GM21381 (cell line): Measurements from ENCODE around the gene SMOC1.

Experiments
- ATAC-seq: cut with Tn5 transposase; IDR thresholded peaks from one replicate; pipeline ENCODE4 v1.9.1; 2021; ENCODE audit warnings: mild to moderate bottlenecking, moderate library complexity; ENCODE audit not compliant: unreplicated experiment

The SMOC1 gene

DNA sequence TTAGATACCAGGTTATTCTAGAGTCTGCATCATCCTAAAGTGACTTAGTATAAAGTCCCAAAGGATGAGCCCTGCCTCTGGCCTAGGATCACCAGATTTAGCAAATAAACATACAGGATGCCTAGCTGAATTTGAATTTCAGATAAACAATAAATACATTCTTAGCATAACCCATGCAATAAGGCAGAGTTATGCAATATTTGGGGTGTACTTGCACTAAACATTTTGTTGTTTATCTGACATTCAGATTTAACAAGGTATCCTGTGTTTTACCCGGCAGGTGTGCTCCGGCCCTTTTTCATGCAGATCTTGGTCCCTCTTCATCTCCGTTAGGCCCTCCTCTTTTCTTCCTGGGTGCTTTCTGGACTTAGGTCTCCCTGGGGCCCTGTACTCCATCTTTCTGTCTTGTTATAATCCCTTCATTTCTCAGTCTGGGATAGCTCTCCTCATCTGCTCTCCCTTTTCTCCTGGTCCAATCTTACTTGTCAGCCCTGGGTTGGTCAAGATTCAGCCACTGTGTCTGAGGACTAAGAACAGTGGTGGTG is 18.1 kb upstream of the SMOC1 start:
- no peak for ATAC-seq

DNA sequence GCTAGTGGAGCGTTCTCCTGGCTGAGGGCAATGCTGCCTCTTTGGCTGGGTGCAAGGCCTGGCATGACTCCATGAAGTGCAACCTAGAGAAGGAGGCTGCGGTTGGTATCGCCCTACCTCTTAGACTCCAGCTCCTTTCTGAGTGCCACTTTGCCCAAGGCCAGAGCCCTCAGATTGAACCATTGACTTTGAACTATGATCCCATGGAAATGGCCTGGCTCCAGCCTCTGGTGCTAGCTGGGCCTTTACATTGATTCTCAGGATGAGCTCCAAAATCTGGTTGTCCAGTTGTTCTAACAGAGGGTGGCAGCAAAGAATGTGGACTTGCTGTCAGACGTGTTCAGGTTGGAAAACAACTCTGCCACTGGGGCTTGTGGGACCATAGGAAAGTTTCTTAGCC is 16.1 kb upstream of the SMOC1 start:
- no peak for ATAC-seq

DNA sequence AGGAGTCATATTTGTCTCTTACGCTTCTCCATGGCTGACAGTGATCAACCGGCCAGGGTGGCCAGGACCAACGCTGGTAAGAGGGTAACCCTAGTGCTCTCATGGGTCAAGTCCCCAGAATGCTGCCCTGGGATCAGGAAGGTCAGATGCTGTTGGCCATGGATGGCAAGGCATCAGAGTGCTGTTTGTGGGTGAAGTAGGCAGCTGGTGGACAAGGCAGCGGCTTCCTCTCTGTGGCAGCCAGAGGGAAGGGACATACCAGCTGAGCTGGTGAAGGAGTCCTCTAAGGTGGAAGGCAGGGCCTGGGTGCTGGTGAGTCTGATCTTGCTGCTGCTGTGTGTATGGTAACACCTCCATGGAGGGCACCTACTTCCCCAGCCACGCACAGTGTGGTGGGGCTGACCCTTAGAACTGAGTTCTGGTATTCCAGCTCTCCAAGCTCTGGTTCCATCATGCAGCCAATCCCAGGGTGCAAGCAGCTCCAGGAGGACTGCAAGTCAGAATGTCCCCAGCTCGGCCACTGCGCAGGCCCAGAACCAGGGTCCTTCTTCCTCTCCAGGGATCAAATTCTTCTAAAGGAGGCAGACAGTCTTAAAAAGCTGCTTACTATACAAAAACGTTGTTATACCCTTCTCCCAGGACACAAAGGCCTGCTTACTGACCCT is 13.4 kb upstream of the SMOC1 start:
- no peak for ATAC-seq

DNA sequence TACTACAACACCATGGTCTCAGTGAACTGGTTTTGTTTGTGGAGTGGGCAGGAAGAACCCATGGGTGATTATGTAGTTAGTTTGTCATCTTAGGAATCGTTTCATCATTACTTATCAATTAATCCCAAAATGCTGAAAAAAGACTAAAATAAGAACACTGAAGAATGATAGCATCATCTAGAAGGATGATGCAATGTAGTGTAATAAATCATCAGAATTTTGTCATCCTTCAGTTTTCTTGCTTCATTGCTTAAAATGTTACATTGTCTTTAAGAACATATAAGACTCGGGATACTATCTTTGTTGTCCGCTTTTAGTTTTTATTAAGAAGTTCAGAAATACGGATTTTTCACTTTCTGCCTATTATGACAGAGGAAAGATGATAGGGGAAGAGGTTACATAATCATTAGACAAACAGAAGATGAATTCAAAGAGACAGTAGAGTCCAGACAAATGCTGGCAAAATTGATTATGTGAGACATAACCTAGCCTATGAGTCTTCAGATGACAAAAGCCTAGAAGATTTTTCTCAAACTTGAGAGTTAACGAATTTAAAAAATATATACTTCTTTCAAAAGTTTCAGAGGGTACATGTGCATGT is 10.8 kb upstream of the SMOC1 start:
- ATAC-seq, result no peak

DNA sequence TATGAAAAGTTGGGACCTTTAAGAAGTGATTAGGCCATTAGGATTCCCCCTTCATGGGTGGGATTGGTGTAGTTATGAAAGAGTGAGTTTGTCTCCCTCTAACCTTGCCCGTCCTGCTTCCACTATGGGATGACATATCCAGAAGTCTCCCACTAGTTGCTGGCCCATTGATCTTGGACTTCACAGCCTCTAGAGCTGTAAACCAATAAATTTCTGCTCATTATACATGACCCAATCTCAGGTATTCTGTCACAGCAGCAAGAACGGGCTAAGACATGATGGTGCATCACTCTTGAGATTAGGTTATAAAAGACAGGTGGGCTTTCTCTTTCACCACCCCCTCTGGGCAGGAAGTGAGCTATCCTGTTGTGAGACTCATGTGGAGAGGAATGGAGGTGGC is 8.6 kb upstream of the SMOC1 start:
- ATAC-seq, result no peak

DNA sequence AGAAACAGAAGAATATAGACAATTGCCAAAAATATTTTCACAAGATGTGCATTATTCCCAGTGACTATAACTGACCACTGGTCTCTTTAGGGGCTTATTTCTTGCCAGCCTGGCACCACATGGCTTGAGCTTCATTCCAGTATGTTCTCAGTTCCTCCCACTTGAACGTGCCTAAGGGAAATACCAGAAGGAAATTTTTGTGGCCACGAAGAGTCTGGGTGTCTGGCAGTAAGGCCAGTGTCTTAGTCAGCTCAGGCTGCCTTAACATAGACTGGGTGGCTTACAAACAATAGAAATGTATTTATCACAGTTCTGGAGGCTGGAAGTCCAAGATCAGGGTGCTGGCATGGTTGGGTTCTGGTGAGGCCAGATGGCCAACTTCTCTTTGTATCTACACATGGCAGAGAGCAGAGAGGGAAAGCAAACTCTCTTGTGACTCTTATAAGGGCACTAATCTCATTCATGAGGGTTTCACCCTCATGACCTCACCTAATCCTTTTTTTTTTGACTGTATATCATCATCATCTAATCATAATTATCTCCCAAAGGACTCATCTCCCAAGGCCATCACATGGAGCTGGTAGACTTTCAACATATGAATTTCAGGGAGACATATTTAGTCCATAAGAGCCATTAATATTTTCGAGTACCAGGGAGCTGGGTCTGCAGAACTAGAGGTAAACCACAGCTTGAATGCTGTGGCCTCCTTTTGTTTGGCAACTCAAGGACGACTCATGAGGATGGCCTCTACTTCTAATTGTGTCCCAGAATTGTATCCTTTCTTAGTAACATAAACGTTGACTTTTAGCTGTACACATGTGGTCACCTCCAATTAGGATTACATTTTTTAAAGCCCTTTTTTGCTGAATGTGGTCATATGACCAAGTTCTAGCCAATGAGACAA is 5.1 kb upstream of the SMOC1 start:
- no peak for ATAC-seq

DNA sequence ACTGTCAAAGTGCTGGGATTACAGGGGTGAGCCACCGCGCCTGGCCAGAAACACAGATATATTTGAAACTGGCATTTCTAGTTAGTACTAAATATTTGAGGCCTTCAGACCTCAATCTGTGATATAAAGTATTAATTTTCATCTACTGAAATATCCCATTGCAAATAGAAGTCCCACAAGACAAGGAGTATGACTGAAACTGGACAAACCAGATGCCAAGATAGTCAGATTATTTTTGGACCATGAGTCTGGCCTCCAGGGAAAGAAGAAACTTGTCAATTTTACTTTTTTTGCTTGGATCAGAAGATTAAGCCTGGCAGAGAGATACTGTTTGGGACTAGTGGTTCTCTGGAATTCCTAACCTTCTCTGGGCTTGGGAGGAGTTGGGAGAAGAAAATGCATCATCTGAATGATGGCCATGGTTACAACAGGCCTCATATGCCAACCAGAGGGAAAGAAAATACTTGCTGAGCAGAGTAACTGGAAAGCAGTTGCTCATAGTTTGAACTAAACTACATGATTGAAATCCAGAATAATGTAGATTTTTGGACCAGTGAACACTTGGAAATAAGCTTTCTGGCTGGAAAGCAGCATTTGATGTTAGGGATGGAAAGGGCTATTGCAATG is 2.9 kb upstream of the SMOC1 start:
- no peak for ATAC-seq

DNA sequence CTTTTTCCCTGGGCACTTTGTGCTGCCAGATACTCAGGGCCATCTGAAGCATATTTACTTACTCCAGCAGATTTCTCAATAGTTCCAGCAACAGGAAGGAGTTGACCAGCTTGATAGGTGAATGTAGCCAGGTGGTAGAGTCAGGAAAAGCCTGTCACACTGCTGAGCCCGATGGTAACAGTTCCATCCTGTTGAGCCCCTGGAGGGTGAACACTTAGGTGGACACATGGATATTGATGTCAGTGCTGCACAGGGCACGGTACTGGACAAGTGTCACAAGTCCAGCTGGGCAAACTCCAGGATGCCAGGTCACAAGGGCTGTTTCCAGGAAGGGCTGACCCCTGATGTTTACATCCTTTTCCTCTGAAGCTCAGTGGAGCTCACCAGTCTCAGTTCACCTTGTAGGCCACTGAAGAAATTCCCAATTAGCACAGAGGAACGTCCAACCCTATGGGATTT is 2.3 kb upstream of the SMOC1 start:
- ATAC-seq, result no peak

DNA sequence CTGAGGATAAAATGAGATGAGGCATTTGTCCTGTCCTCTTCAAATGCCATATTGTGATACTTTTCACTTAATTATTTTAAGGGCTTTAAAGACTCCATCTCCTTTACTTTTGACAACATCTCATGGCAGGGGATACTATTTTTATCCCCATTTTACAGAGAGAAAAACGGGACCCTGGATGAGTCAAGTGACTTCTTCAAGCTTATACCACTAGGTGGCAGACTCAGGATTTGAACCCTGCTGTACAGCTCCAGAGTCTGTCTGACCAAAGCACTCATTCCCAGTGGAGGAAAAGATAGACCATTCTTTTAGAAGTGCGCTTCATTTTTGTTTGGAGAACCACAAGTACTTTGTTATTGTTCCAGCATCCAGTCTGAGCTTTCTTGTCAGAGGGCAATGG is 1.7 kb upstream of the SMOC1 start:
- ATAC-seq, result no peak

DNA sequence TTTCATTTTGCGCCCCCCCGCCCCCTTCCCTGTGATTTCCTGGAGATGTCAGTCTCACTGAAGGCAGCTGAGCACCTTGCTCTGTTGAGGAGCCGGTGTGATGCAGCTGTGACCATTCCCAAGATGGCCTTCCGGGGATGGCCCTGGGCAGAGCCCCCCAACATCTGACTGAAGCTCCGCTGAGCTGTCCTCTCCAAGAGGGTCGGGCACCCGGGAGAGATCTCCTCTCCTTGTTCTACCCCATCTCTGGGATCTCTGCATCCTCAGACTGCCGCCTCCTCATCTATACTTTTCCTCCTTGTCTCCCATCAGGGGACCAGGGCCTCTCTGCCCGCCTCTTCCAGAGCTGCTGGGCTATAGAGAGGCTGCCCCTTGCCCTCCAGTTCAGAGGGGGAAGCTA is 965 bp upstream of the SMOC1 start:
- ATAC-seq, result no peak

DNA sequence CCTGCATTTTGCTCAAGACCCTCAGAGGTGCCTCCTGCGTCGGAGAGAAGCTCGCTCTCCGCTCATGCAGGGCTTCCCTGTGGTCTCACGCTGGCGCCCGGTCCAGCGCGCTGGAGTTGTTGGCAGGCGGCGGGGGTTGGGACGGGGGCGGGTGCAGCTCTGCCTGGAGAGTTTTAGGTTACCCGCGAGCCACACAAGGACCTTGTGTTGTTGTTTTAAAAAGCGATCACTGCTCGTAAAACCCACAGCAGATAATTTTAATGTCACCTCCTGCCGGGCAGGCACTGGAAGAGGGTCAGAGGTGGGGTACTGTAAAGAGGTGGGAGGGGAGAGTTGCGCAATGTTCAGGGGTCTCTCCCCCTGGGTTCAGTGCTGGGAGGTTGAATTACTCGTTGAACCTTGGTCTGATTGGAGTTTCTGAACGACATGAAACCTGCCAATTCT is 850 bp downstream of the SMOC1 start:
- no peak for ATAC-seq

DNA sequence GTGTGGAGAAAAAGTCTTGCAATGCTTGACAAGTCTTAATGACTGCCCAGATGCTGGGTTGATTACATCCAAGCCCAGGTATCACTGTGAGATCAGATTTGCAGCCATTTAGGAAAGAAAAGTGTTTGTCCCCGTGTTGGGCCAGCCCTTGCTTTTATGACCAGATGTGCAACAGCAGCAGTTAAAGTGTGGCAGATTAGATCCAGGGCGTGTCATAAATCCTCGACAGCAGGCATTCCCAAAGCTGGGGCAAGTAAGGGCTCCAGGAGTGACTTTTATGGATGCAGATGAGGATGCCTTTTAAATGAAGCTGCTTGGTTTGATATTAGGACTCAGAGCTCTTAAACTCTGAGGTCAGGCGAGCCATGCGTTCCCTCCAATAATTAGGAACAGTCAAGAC is 1.7 kb downstream of the SMOC1 start:
- ATAC-seq, result no peak

DNA sequence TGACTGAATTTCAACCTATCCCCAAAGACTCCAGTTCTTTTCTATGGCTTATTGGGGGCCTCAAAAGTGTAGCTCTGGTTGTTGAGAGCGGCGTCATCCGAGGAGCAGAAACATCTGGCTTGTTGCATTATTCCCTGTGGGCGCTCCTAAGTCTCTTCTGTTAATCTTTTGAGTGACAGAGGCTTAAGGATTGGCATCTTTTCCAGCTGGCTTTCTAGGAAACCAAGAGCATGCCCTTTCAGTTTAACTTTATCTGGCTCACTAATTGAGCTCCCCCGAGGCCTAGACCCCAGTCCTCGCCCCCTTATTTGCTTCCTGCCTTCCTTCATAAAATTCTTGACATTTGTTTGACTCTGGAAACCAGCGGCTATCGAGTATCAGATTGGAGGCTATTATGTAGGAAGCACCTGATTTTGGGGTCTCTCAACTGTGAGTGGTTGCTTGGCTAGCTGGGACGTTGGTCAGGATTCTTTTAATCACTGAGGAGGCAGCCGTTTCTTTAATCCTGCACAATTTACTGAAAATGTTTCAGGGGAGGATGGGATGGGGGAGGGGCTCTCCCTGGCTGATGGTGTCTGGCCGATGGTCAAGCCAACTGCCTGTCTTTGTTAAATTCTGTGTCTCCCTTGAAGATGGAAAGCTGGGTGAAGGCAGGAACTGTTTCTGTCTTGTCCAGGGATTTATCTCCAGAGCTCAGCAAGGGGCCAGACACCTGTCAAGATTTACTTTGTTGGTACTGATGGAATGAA is 3.1 kb downstream of the SMOC1 start:
- no peak for ATAC-seq

DNA sequence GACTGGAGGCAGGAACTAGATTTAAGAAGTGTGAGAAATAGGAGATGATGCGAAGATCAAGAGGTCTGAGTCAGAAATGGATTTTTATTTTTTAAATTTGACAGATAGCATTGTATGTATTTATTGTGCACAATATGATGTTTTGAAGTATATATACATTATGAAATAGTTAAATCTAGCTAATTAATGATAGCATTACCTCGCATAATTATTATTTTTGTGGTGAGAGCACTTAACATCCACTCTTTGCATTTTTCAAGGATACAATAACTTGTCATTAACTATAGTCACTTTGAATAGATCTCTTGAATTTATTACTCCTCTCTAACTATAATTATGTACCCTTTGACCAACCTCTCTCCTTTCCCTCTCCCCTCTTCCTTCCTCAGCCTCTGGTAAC is 3.7 kb downstream of the SMOC1 start:
- no peak for ATAC-seq

DNA sequence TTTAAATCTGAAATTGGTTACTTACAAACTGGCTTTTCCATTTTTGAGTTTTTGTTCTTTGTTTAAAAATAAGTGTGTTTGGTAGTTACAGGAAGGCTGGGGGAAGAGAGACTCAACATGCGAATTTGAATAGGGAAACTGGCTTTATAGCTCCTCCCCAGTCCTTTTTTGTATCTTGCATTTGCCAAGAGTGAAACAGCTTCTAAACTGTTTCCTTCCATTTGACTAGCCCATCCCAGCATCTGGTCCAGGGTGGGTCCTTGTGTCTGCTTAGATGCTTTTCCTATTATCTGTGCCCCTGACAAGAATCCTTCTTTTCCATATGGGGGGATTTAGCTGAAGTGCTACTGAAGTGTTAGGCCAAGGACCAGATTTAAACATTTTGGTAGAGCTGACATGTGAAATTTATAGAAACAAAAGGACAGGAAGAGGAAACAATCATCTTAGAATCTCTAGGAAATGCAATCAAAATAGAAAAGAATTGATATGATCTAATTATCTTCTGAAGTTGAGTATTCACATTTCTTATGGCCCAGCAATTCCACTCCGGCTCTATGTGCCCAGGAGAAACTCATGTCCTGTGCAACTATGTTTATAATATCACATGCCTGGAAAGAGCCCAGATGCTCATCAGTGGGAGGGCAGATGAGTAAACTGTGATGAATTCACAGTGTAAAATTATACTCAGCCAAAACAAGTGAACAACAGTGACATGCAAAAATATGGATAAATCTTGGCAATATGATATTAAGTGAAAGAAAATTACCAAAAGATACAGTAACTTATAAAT is 7.4 kb downstream of the SMOC1 start:
- no peak for ATAC-seq

DNA sequence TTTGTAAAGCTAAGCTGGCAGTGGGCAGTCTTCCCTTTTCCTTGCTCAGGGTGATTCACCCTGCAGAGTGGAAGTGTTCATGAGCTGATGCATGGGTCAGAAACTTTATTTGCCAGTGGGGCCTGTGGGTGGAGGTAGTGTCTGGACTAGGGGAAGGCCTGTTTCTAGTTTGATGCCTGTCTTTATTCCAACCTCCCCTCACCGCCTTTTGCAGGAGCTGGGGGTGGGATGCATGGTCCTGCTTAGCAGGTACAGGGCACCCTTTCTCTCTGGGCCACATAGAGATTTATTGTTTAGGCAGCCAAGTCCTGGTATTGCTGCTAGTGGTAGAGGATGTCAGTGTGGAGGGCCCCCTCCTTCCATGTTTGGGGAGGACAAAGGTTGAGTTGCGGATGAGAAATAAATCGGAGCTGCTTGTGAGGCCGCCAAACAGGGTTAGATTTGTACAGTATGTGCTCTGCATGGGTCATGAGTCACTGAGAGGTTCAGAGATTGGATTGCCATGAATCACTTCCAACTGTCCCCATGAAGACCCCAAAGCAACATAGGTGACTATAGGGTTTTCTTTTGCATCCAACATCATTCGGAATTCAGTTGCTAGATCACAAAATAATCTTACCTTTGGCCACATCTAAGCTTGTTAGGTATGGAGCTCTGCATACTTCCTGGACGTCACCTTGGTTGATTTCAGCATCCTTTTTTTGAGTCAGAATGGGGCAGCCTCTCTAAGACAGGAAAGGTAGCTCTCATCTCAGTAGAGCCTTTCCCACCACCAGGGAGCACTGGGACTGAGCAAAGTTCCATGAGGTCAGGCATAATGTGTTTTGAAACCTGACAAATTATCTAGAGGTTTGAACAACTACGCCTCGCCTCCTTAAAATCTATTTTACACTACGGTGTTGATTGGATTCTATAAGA is 8.8 kb downstream of the SMOC1 start:
- ATAC-seq, result no peak

DNA sequence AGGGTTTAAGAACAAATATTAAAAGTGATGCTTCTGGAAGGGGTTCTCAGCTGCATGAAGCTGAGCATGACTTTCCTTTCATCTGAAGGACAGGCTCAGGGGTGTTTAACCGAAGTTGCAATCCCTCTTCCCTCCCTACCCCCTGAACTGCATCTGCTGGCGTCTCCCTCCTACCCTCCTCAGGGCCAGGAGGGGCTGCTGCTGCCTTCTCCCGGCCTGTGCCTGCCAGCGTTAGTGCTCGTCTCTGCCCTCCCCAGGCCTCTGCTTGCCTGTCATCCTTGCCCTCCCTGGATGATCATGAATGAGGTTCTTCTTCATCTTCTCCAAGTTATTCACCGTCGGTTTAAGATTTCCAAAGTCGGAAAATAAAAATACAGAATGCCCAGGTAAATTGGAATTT is 12.2 kb downstream of the SMOC1 start:
- ATAC-seq, result no peak

DNA sequence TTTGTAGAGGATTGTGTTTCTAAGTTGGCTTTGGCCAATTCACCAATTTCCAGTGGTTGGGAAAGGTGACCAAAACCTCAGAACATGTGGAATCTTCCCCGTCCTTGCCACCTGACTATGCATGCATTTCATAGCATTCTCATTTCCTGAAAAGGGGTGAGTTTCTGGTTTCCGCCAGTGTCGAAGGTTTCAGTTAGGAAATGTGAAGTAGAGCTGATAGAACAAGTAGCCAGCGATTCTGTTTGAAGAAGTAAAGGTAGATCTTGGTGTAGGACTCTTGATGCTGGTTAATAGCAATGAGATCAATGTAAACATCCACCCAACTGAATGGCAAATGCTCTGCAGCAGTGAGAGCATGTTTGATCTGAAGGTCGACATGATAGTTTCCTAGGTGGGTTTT is 15.9 kb downstream of the SMOC1 start:
- no peak for ATAC-seq

DNA sequence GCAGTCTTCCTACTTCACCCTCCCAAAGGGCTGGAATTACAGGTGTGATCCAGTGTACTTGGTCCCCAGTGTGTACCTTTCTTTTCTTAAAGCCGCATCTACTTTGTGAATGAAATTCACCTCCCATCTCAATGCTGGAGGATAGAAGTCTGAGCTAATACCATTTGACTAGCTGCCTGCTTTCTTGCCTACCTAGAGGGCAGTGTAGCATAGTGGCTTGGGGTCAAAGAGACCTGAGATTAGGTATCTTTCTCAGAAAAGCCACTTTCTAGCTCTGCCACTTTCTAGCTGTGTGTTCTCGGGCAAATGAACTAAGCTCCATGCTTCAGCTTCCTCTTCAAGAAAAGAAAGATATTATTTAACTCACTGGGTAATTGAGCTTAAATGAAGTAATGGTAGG is 16.9 kb downstream of the SMOC1 start:
- ATAC-seq, result no peak
